Activated CD4-positive, CD25-positive, alpha-beta regulatory T cell (primary cell): Measurements from ENCODE around the gene ATP8B1.
"Not testable (repeated sequence)": the region's sequence is repeated elsewhere in the genome, so short reads cannot be mapped to it uniquely, and the experiment has no call there.

Source experiments
- DNase-seq, 4 experiments: peaks; one replicate each; lab custom pipeline; 2025; lab: John Stamatoyannopoulos, UW

Gene ATP8B1

GRCh38 chr18:57803103-57803969, at the start of gene ATP8B1:
Gene ATP8B1 (minus strand): TSS chr18:57803315. CDS start chr18:57731807, 71,508 bp downstream.
- no peak for DNase-seq

DNA sequence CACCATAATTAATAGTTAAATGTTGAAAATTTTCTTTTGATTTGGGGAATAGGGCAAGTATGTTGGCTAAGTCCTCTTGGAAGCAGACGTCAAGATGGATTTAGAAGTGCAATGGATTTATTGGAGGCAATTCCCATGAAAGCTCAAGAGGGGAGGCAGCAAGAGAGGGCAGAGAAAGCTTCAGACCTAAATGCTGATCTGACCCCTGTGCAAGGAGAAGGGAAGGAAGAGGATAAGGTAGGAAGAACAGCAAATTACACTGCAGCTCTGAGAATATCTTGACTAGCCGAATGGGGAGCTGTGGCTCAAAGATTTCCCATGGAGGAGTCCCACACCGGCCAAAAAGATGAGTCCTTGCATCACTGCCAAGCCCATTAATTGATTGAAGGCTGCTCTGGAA, 46.9 kb upstream of the ATP8B1 start:
- no peak for DNase-seq

DNA sequence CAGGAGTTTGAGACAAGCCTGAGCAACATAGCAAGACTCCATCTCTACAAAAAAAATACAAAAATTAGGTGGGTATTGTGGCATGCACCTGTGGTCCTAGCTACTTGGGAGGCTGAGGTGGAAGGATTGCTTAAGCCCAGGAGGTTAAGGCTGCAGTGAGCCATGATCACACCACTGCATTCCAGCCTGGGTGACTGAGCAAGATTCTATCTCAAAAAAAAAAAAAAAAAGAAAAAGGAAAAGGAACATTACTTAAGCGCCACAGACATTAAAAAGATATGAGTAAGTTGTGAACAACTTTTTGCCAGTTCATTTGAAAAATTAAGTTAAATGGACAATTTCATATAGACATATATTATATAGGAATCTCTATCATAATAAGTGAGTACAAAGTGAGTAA, 45.3 kb upstream of the ATP8B1 start:
- not testable (repeated sequence) for DNase-seq

DNA sequence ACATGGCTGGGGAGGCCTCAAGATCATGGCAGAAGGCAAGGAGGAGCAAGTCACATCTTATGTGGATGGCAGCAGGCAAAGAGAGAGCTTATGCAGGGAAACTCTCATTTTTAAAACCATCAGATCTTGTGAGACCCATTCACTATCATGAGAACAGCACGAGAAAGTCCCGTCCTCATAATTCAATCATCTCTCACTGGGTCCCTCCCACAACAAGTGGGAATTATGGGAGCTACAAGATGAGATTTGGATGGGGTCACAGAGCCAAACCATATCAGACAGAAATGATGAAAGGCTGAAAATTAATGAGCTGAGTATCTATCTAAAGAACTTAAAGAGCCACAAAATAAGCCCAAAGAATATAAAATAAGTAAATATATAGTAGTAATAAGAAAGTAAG, 44.3 kb upstream of the ATP8B1 start:
- DNase-seq, result not testable (repeated sequence)

DNA sequence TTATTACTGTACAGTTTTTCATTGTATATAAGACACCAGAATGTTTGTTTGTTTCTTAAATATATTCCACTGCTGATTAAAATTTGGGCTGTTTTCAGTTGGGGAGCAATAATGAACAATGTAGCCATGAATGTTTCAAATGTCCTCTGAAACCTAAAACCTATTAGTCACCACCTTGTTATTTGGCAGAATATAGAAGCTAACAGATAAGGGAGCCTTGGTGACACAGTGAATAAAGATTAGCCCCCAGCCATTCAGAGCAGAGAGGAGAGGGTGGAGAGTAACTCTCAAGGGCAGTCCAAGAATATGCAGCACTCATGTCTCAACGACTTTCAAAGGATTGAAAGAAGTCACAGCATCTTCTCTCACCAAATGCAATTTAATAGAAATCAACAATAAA, 43.1 kb upstream of the ATP8B1 start:
- DNase-seq, result no peak

- no peak for DNase-seq
Measured at GRCh38 chr18:57845605-57846074, 42.5 kb upstream of the ATP8B1 start.

DNA sequence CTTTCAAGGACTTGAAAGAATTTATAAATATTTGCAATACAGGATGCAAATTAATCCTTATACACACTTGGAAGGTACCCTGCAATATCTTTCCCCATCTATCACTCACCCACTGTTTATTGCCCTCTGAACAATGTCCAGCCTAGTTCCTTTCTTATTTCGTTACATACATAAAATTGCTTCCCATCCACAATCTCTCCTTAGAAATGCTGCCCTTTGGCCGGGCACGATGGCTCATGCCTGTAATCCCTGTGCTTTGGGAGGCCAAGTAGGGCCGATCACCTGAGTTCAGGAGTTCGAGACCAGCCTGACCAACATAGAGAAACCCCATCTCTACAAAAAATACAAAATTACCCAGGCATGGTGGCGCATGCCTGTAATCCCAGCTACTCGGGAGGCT, 41.2 kb upstream of the ATP8B1 start:
- no peak for DNase-seq

GRCh38 chr18:57843386-57843785, 40.3 kb upstream of the ATP8B1 start:
- no peak for DNase-seq

DNA sequence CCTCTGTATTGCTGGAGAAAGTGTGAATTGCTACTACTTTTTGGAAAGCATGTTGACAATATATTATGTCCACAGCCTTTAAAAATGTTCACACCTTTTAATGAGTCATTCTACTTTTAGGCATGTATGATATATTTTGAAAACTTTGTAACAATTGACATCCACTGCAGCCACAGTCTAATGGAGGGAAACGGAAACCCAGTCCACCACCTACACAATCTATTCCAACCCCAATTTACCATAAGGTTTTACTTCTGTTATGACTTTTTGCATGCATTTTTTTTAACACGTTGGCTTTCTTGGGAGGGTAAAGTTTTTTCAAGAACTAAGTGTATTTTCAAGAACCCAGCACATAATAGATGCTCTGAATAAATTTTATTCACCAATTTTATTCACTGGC, 38.5 kb upstream of the ATP8B1 start:
- DNase-seq, result no peak

- DNase-seq, result no peak
Measured at GRCh38 chr18:57839942-57840381, 36.8 kb upstream of the ATP8B1 start.

GRCh38 chr18:57837917-57838548, 34.9 kb upstream of the ATP8B1 start:
- DNase-seq, result no peak

DNA sequence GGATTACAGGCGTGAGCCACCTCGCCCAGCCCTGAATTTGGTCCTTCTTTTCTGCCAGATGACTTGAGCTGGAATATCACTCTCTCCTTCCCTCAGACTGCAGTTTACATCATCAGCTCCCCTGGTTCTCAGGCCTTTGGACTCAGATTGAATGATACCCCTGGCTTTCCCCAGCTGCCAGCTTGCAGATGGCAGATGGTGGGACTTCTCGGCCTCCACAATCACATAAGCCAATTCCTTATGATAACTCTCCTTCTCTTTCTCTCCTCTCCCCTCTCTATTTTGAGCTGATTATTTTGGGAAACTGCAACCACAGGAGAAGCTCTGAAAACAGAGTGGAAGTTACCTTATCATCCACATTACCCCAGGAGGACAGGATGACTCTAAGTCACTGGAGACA, 33.4 kb upstream of the ATP8B1 start:
- no peak for DNase-seq

DNA sequence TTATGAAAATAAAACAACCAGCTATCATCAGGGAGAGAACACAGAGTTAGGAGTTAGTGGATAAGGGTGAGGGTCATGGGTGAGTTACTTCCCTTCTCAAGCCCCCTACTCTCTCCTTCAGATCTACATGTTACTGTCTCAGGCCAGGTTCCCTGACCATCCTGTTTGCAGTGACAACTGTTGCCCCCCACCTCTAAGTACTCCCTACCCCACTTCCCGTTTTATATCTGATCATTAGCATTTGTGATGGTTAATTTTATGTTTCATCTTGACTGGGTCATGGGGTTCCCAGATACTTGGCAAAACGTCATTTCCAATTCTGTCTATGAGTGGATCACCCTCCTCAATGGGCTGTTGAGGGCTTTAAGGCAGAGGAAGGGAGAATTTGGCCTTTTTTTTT, 32.8 kb upstream of the ATP8B1 start:
- DNase-seq, result no peak

GRCh38 chr18:57834616-57835015, 31.5 kb upstream of the ATP8B1 start:
- no peak for DNase-seq

DNA sequence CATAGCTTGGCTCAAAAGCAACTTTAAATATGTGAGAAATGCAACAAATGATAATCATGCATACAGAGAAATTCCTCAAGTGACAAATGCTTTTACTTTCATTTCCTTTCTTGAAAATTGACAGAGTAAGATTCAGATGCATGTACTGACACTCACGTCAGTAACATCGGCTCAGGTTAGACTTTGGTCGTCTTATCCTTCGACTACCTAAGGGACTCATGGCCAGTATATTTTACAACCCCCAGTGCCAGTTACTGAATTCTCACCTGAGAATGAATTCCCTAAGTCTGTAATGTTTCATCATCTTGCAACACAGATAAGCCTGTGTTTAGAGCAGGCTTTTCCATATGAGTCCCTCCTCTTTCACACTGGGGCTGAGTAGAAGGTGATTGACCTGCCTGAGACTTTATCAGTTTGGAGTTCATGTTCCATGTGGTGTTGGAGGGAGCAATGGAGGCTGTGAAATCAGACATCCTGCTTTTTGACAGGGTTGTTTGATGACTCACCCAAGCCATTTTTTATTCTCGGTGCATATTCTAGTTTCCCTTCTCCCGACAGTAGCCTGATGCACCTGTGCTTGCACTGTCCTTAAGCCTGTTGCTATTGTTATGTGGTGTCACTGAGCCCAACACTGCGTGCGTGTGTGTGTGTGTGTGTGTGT, 30.5 kb upstream of the ATP8B1 start:
- no peak for DNase-seq

DNA sequence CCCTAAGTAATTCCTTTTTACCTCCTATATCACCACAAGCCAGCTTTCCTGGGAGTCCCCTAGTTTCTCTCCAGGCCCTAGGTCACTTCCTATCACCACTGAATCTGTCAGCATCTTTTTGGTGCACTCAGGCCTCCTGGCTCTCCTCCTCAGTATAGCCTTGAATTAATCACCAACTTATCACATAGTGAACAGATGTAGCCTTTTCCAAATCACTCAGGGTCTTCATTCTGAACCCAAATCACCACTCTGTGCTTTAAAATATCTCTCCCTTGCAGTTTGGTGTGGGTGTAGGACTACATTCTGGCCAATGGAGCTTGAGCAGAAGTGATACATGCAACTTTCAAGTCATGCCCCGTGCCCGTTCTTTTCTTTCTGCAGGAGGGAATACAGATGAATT, 29.6 kb upstream of the ATP8B1 start:
- DNase-seq, result no peak

DNA sequence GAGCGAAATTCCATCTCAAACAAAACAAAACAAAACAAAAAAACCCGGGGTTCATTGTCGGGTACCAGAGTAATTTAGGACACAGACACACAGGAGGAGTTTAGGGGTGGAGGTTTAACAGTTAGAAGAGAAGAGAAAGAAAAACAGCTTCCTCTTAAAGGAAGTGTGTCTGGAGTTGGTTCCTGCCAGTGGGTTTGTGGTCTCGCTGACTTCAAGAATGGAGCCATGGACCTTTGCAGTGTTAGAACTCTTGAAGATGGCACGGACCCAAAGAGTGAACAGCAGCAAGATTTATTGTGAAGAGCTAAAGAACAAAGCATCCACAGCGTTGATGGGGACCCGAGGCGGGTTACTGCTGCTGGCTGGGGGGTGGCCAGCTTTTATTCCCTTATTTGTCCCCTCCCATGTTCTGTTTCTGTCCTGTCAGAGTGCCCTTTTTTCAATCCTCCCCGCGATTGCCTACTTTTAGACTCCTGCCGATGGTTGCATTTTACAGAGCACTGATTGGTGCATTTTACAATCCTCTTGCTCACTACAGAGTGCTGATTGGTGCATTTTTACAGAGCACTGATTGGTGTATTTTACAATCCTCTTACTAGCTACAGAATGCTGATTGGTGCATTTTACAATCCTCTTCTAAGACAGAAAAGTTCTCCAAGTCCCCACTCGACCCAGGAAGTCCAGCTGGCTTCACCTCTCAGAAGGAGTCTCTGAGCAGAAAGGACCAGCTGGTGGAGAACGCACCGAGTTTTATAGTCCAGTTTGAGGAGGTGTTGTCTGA, 28.7 kb upstream of the ATP8B1 start:
- DNase-seq, result no peak

DNA sequence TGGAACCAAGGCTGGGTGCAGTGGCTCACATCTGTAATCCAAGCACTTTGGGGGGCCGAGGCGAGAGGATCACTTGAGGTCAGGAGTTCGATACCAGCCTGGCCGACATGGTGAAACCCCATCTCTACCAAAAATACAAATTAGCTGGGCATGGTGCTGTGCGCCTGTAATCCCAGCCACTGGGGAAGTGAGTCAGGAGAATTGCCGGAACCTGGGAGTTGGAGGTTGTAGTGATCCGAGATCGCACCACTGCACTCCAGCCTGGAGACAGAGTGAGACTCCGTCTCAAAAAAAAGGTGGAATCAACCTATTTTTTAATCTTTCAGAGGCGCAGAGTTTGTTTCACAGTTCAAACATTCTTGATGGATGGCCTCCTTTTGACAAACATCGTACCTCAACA, 24.5 kb upstream of the ATP8B1 start:
- DNase-seq, result no peak

DNA sequence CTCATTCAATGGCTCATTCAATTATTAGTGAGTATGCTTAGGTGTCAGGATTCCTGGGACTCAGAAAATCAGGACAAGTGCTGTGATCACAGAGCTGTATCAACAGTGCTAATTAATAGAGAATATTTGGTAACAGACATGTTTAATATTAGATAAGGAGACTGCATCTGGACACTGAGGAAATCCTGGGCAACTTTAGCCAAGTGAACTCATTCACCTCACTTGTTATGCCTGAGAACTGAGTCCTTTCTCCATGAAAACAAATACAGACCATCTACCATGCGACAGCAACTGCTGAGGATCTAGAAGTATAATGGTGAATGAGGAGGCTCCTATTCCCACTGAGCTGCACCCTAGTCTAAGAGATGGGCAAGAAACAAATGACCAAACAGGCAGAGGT, 23.1 kb upstream of the ATP8B1 start:
- no peak for DNase-seq

DNA sequence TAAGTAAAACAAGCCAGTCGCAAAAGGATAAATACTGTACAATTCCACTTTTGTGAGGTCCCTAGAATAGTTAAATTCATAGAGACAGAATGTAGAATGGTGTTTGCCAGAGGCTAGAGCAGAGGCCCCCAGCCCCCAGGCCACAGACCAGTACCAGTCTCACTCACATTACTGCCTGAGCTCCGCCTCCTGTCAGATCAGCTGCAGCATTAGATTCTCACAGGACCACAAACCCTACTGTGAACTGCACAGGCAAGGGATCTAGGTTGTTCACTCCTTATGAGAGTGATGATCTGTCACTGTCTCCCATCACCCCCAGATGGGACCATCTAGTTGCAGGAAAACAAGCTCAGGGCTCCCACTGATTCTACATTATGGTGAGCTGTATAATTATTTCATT, 17.5 kb upstream of the ATP8B1 start:
- not testable (repeated sequence) for DNase-seq

DNA sequence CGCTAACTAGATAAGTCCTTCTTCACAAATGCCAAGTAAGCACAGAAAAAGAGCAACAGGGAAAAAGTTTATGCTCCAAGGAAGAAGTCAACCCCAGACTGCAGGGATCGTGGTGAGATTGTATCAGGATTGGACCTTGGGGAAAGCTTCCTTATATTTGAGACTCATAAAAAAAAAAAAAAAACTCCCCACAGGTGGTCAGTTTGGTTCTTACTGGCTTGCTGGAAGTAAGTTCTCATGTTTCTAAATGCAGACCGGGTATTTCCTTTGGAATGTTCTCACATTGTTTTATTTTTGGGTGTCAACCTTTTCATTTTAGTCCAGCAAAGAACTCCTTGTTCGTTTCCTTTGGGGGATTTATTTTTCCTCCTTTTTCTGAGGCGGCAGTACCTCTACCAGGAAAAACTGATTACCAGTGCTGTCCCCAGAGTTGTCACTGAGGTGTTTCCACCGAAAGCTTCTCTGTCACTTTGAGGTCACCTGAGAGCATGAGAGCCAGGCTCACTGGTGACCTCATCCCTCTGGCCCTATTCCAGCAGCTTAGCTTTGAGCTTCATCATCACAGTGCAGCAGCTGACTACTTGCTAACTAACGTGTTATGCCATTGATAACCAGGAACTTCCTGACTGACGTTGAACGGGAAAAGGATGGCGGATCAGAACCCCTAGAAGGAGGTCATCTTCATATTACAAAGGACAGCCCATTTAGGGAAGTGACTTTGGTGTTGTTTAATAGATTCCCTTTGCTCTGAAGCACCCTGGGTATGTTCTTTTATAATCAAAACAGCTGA, 16.8 kb upstream of the ATP8B1 start:
- no peak for DNase-seq
